Measurements from ENCODE around the gene CCDC148. TPM values are rescaled to one million over a fixed set of nuclear protein-coding genes. Genes with fewer than 3 reads are reported as not detected.

CCDC148 gene
- polyA plus RNA-seq (ENCODE audit: insufficient read depth in 1 of 5, insufficient read length in 5 of 5, low replicate concordance in 1 of 5): 1 to 10 TPM; 2.7 to 5.4 (median 5.2) TPM
- long read RNA-seq, donor 1: 0 reads
- long read RNA-seq, donor 2: 0 reads
- long read RNA-seq, donor 3: 0 reads
- long read RNA-seq, donor 4: 0 reads
- long read RNA-seq, donor 5: 0 reads
- long read RNA-seq, donor 6: 0 reads
- long read RNA-seq, donor 7: 0 reads
- long read RNA-seq, donor 8: 0 reads

DNA sequence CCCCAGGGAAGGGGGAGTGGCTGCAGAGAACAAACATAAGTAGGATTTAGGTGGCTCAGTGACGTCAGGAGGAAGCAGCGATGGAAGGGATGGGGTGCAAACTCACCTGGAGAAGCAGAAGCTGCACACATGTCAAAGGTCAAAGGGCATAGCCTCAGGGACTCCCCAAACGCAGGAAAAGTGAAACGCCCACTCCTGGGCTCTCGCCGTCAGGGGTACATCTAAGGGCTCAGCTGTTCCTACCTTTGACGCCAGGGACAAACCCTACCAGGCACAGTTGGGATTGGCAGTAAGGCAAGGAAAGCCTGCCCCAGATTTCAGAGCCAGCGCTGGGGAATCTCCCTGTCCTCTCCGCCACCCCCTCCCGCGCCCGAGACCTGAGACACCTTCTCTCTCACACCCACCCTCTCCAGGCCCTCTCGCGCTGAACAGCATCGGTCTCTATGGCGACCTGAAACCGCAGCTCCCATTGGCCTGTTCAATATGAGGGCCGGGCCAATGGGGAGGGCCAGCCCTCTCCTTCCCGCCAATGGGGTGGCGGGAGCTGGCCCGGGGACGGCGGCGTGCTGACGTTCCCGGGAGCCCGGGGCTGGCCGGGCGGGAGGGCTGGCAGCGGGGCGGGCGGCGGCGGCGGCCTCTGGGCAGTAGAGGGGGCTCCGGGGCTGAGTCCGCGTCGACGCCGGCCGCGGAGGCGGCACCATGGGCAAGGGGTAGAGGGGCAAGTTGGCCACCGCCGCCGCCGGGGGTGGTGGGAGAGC lies at the start of gene CCDC148, which contains the start of gene PKP4:
CCDC148 (minus strand) TSS at position 445 of the 758 bp plus-strand sequence; CDS start at position 131, 314 bp downstream.
PKP4 (plus strand) TSS at position 644 of the 758 bp plus-strand sequence. CDS start 76,233 bp downstream, outside the sequence.
- DNase-seq: peak; percentile 94

DNA sequence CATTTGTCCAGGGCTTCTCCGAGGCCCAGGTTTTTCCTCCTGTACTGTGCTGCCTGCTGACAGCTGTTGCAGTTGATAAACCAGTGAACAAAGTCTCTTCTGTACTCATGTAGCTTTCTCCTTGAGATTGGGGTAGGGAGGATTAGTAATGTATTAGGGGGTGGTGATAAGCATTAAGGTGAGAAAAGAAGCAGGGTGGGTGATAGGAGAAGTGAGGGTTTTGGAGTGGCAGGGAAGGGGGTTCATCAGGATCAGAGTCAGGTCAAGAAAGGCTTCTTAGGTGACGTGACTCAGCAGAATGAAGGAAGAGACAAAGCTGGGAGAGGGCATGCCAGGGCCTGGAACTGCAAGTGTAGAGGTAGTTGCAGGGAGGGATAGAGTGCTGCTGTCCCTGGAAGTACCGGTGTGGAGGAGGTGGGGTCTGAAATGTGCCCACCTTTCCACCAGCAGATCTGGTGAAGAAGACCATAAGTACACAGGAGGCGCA lies 48.9 kb upstream of the CCDC148 start:
- no peak for DNase-seq

DNA sequence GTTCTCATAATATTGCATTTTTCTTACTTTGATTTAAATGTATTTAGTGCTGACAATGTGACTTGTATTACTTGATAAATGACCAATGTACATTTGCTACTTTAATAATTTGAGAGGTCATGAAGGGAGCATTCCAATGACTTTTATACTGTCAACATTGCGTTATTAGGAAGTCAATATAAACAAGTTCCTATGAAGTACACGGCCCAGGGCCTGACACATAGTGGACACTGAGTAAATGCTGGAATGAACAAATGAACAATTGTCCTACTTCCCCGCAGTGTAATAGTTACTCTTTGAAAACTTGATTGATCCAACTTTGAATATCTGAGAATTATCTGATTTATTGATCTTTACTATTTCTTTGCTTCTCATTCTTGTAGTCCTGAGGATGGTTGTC lies 47.5 kb upstream of the CCDC148 start:
- no peak for DNase-seq

DNA sequence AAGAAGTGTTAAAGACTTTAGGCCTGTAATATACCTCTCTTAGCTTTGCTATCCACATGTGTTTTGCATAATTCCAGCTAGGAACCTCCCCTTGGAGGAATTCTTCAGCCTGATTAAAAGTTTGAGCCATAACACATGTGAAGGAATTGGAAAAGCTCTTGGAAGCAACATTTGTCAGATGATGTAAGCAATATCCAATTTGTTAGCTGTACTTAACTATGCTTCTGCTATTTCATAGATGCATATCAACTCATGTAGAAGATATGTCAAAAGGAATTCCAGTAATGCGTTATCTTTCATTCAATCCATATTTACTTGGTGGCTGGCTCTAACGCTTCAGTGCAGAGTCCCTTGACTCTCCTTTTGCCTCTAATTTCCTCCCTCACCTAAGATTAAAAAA lies 46.4 kb upstream of the CCDC148 start:
- no peak for DNase-seq

DNA sequence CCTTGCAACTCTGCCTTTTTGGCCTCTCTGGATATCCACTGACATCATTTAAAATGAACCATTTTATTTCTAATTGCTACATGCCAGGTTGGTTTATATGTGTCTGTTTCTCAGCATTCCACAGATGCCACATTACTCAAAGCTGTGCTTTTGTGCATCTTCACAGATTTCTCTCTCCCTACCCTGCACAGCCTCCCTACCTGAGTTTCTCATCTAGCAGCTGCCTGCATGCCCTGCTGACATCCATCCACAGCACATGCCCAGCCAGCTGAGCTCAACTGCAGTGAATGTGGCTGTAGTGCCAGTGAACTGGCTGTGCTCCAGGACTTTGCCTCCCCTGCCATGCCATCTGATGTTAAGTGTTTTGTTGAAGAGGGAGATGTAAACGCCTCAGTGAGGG lies 44.7 kb upstream of the CCDC148 start:
- no peak for DNase-seq

DNA sequence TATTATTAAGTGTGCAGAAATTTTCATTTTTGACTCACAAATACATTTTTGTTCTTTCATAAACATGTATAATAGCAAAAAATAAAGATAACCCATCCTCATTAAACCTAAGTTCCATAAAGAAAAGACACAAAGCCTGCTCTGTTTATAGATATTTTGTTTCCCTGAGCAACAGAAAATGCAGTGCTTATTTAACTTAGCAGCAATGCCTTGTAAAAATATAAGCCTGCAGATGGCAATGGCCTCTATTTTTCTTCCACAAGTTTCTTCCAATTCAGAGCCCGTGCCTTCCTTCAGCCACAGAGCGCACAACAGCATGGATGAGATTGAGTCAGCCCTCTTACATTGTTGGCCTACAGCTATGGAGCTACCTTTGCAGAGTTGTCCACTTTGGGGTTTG lies 43.8 kb upstream of the CCDC148 start:
- no peak for DNase-seq

DNA sequence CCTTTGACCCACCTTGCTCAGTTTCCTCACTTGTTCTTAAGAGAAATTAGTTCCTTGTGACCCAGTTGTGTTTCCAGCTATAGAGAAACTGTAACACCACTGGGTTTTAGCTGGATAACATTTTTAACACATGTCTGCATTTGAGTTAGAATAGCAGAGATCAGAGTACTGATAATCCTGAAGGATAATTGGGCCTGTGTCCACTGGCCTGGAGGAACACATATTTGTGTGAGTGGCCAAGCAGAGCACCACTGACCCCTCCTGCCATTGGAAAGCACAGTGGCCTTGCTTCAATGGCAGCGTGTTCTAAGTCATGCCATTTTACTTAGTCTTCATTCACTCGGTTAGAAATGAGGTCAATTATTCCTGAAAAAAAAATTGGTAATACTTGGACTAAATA lies 42.8 kb upstream of the CCDC148 start:
- DNase-seq: no peak

DNA sequence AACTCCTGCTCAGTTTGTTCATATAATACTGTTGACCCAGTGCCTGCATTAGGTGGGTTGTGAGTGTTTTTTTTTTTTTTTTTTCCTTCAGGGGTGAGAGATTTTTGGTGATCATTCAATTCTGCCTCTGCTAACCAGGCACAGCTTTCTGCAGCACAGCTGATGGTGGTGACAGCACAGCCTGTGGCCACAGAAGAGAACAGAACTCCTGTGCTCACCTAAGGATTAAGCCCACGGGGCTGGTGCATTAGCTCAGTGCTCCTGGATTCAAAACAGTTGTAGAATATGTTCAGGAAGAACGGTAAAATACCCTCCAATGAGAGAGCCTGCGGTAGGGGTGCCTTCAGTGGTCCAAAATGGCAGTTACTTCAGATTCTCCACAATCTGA lies 42.2 kb upstream of the CCDC148 start:
- DNase-seq: no peak

DNA sequence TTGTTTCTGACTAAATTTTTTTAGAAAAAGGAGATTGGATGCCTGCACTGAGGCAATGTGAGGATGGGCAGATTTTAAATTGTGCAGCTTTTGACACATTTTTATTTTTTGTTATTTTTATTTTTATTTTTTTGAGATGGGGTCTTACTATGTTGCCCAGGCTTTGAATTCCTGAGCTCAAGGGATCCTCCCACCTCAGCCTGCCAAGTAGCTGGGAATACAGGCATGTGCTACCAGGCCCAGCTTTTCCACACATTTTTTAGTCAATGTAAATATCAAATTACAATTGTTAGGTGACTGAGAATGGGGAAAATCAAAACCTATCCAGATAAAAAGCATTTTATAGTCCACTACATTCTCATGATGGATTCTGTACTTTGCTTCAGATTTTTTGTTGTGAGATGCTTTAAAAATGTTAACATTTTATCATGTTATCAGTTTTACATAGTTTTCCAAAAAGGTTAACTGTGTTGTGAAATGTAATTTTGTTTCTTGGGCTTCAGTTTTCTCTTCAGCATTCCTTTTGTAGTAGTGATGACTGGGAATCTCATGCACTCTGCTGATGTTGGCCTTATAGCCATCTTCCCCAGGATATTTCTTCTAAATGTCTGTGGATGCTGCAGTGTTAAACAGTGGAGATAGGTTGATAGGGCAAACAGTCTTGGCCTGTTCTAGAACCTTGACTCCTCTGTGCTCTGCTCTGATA lies 41.6 kb upstream of the CCDC148 start:
- no peak for DNase-seq

DNA sequence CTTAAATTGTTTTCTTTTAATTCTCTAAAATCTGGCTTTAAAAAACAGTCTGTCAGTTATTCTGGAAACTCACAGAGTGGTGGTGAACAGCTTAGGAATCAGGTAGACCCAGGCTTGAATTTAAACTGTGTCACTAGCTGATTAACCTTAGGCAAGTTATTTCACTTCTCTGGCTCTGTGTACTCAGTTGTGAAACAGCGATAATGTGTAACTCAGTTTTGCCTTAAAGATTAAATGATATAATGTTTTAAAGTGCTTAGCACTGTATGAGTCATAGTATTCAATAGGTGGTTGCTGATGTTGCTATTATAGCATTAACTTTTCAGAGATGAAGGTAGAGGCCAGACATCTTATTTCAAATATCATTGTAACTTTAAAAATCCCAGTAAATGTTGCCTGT lies 40.9 kb upstream of the CCDC148 start:
- no peak for DNase-seq

DNA sequence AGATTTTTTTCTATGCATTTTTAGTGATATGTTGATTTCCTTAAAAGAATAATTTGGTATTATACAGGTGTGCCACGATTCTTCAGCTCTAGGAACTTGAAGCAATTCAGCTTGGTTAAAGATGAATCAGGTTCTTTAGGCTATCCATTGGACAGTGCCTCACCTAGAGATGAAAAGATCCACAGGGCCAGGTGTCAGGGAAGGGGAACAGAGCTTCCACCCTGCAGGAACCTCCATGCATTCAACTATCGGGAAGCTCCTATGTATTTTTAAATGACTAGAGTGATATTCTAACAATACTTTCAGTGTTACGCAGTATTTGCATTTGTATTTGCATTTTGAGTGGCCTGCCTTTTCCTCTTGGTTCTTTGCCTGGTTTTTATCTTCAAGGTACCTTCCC lies 40.4 kb upstream of the CCDC148 start:
- no peak for DNase-seq

DNA sequence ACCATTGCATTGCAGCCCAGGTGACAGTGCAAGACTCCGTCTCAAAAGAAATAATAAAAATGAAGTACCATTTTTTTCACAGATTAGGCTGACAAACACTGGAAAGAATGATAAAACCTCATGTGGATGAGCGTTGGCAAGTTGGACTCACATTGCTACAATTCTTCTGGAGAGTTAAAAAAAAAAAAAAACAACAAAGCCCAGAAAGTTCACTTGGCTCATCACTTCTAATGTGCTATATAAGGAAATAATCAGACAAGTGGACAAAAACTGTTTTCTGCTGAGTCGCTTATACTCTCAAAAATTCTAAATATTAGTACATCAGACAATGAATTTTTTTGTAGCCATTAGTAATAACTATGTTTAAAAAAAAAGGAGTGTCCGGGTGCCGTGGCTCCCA lies 38.6 kb upstream of the CCDC148 start:
- no peak for DNase-seq

DNA sequence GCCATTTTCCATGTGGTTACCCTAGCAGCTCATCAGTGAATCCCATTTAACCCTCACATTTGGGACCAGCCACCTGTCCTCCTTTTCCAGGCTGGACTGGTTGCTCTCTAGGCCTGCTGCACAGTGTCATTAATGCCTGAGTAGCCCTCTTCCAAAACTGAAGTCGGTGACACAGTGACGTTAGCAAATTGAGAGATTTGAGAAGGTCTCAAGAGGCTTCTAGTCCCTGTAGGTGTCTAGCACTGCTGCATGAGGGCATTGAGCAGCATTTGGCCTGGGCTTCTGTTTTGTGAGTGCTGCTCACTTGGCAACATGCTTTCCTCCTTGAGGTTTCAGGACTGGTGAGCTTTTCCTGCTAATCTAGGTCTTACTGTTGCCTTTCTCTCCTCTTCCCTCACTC lies 36.9 kb upstream of the CCDC148 start:
- no peak for DNase-seq

DNA sequence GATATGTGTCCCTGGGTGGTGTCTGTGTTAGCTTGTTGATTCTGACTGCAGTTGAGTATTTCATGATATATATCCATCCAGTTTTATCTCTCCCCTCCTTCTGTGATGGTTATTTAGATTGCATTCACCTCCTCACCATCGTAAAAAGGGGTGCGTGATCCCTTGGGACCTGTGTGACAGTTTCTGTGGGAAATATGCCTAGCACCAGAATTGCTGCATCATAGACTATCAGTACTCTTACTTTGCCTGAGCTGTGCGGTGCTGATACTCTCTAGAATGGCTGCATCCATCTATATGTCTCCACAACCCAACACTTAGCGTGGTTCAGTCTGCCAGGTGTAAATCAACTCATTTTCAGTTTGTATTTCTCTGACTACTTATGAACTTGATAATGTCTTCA lies 34.5 kb upstream of the CCDC148 start:
- DNase-seq: no peak

DNA sequence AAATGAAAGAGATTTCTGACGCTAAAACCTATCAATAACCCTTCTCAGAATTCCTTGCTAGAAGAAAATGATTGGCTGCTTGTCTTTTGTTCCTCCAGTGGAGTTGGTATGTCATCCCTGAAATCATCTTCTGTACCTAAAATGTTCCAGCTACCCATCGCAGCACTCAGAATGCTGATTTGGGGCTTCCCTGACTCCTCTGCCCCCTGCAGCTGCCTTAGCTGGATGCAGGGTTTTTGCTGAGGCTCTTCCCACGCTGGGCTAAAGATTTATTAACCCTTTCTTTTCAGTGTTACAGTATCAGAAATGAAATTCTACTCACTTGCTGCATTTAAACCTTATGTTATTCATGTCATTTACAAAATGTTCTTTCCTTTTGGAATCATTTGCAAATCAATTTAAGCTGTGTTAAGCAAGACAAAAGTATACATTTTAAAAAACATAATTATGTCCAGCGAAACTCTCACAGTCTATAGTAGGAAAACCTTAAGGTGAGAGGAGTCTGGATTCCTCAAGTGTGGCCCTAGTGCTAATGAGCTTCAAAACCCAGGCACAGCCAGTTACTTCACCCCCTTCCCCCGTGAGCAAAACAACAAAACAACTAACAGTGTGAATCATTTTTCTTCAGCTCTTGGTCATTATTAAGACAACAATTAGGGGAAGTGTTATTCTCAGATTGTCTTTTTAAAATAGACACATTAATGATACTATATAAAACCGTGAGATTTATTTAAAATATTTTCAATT lies 33.0 kb upstream of the CCDC148 start:
- no peak for DNase-seq

DNA sequence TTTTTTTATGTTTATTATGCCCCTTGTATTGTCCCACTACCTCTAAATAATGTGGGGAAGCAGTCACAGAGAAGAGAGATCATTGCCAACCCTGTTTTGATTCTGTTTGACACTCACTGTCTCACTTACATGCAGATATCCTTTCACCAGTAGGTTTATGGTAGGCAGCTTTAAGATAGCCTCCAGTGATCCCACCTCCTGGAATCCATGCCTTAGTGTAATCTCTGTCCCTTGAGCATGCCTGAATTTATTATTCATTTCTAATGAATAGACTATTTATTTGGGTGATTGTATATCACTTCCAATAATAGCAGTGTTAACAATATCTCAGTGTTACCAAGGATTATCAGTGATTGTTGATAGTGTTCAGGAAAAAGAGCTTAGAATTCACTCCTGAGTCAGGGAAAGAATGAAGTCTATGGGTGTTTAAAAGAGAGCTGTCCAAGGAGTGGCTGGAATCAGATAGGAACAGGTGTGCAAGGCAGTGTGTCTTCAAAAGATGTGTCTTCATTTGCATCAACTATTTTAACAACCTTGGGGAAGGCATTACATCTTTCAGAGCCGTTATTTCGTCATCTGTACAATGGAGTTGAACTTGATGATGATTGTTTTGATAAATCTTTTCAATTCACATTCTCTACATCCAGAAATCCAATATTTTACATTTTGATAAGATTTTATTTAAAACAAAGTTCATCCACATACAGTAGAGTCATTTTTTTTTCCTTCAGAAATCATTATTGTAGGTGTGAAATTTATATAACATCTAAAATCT lies 32.1 kb upstream of the CCDC148 start:
- no peak for DNase-seq

DNA sequence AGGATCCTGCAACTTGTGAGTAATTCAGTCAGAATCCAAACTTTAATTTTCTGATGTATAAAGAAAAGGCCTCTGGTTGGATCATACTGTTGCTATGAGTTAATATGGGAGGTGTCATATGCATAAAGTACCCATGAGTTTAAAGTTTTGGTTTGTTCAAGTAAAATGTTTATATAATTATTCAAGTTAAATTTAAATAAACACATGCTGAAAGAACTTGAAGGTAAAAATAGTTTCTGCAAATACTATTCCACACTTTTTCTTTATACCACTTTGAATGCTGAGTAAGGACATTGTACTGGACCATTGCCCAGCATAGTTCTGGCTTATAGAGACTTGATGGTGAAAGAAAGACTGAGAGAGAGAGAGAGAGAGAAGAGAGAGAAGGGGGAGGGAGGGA lies 30.9 kb upstream of the CCDC148 start:
- DNase-seq: peak; percentile 56 to 68

DNA sequence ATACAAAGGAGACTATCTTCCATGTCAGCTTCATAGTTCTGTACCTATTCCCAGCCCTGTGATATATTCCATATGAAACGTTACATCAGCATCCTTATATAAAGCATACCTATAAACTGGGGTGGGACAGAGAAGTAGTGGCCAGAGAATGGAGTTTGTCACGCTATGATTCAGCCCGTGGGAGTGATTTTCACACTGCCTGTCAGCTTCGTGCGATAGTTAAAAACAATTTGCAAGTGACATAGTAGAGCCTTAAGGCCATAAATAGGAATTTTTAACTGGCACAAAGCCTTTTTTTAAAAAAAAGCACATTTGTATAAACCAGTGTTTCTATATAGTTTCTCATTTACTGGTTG lies 30.4 kb upstream of the CCDC148 start:
- no peak for DNase-seq

DNA sequence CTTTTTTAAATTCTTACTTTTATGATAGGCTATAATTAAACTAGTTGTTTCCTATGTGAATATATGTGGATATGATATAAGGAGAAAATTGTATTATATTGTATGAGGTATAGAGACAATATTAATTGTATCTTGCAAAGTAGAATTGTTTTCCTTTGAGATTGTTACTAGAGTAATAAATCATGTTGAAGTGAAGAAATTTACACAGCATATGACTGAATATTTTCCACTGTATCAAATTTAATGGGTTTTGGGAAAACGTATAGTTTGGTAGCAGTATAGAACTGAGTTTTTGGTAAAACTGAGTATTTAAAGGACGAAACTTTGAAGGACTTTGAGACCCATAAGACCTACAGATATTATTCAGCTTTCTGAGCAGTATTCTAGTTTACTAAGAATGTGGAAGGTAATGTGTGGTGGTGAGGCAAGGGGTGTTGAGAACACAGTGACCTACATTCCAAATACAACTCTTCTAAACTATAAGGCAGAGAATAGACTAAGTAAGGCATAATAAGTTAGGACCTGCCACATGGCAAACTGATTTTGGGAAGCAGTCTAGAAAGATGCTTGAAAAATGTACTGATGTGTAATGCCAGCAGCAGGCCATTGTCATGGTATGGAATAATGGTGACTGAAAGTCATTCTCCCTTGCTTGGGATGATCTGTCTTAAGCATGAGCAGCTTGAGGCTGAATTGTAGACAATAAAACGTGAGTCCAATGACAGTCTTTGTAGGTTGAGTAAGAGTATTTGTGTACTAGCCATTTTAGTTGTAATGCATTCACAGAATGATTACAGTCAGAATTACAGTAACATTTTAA lies 29.8 kb upstream of the CCDC148 start:
- DNase-seq: no peak

DNA sequence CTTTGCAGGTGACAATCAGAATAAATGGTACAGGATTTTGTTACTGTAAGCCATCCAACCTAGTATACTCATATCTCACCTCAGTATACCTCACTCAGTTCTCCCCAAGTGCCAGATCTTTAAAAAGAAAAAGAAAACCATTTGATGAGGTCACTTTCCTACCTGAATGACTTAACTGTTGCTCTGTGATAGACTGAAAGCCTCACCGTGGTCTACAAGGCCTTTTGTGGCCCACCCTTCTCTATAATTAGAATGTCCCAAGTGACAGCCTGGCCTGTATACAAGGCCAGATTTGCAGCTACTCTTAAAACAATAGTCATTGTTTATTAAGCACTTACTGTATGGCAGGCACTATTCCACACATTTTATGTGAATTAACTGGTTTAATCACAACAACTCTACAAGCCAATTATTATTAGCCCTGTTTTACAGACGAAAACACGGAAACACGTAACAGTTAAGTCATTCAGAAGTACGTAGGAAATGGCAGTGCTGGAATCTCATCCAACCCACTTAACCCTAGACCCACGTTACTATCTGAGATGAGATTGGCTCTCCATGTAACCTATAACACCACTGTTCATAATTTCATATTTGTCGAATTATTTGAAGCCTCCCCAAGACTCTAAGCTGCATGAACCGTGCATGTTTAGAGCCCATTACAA lies 28.5 kb upstream of the CCDC148 start:
- no peak for DNase-seq

Data from right lung (tissue), 10 donors.